ENCODE results near the gene OSBPL2.

Gene OSBPL2

DNA sequence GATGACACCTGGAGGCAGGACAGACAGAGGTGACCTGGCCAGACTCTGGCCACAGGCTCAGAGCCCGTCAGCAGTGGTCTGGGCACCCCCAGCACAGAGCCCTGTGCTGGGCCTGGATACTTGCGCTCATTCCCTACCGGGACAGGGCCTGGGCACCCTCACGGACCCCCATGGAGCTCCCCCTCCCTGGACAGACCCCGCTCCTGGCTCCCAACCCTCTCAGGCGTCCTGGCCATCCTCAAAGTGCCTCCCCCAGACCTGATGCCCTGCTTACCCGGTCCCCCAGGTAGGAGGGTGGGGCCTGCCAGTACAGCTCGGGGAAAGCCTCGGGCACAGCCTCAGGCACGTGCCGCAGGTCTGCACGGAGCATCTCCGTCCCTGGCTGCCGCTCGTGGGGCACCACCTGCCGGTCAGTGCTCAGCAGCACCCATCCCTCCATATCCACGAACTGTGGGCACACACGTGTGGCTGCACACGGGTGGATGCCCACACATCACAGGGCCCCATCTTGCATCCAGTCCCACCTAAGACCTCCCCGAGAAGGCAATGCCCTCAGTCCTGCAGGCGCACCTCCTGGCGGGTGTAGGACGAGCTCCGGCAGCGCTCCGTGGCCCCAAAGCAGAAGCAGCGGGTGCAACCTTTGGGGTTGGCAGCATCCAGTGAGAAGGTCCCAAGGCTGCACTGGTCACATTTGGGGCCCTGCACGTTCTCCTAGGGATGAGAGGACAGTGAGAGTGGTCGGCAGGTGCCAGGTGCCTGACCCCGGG is 88.8 kb downstream of the OSBPL2 start:
- DNase-seq (ENCODE audit: low spot score): no peak

DNA sequence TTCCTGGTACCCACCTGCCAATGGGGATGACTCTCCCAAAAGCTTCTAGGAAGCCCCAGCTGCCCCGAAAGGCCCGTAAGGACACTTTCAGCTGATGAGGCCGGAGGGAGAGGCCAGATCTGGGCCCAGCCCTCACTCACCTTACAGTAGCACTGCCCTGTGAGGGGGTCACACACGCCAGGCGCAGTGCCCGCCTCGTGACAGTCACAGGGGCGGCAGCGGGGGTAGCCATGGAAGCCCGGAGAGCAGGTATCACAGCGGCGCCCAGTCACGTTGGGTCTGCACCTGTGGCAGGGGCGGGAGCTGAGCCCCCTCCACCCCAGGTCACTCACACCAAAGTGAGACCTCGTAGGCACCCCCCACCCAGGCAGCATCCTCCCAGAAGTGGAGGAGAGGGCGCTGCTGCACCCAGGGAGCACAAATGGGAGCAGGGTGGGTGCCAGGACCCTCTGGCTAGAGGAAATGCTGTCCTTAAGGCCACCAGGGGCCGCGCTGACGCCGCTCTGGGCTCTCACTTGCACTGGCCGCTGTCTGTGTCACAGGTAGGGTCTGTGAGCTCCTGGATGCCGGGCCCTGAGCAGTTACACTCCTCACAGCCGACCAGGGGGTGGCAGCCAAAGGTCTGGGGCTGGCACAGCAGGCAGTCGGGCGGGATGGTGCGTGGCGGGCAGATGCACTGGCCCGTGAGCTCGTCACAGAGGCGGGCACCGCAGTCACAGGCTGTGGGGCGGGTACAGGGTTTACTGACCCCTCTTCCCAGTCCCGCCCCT is 89.6 kb downstream of the OSBPL2 start:
- DNase-seq (ENCODE audit: low spot score): no peak

DNA sequence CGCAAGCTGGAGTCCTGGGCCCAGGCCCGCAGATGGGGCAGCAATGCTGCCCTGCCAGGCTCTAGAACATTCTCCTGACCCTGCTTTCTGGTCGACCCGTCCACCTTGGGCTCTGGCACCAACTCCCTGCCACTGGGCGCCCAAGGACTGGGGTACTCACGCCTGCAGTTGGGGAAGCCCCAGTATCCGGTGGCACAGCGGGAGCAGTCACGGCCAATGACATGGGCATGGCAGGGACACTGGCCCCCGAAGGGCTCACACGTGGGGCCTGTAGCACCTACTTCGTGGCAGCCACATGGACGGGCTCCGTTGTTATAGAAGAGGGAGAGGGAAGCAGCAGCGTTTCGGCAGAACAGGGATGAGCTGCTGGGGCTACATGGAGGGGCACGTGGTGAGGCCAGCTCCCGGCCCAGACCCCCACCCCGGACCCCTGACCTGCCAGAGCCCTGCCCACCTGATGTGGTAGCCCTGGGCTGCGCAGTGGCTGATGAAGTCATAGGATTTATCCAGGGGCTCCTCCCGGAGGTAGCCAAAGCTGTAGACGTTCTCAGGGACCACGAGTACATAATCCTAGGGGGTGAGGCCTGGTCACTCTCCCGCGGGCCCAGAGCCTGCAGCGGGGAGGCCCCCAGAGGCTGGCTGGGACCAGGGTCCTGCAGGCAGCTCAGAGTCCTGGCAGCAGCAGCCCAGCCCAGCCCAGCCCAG is 90.5 kb downstream of the OSBPL2 start:
- DNase-seq (ENCODE audit: low spot score): no peak

DNA sequence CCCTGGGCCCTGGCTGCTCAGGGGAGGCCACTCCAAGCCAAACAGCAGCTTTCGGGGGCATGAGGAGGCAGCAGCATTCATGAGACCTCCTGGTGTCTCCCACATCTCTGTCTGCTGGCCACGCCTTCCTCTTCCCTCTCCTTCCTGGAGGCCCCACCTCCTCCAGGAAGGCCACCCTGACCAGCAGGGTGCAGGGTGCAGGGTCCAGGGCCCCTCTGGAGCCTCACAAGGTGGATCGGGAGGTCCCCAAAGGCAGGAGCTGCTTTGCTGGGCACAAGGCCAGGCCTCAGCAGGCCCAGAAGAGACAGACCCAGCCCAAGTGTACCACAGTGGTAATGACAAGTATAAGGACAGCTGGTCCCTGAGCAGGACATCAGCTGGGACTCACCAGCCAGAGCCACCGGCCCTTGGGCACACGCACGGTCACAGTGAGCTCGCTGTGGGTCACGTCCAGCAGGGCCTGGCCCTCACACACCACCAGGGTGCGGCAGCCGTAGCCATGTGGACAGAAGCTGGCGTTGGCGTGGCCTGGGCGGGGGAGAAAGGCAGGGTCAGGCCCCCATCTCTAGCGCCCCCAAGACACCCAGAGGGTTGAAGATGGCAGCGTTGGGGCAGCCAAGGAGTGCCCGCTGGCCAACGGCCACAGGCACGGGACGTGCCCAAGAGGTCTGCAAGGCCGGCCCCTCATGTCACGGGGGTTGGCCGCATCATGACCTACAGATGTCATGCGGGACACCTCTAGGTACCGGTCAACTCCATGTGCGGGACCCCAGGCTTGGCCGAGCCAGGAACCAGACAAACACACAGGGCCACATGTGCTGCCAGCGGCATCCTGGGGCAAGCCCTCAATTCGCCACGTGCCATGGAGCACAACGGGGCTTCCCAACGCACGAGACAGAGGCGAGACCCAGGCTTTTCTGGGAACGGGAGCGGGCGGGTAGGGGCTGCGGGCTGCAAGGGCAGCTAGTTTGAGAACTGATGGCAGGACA is 91.4 kb downstream of the OSBPL2 start:
- DNase-seq (ENCODE audit: low spot score): no peak

DNA sequence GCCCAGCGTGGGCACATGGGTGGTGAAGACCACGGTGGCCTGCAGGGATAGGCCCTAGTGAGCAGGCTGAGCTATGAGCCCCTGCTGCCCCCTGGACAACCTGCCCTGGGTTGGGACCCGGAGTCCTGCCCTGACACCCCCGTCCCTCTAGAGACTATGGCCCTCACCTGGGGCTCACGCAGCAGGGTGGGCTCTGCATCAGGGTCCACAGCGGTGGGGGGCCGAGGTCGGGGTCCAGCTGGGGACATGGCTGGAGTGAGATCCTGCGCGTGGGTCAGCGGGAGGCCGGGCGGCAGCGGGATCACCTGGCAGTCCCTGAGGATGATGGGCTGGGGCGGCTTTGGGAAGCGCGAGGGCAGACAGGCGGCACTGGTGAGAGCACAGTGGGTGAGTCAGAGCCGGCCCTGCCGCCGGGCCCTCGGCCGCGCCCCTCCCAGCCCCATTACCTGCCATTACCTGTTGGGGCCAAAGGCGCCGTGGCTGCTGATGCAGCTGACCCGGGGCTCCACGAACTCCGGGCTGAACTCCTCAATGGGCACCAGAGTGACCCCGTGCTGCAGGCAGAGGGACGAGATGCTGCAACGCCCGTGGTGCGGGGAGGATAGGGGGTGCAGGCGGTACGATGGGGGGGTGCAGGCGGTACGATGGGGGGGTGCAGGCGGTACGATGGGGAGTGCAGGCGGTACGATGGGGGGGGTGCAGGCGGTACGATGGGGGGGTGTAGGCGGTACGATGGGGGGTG is 92.4 kb downstream of the OSBPL2 start:
- DNase-seq (ENCODE audit: low spot score): no peak

DNA sequence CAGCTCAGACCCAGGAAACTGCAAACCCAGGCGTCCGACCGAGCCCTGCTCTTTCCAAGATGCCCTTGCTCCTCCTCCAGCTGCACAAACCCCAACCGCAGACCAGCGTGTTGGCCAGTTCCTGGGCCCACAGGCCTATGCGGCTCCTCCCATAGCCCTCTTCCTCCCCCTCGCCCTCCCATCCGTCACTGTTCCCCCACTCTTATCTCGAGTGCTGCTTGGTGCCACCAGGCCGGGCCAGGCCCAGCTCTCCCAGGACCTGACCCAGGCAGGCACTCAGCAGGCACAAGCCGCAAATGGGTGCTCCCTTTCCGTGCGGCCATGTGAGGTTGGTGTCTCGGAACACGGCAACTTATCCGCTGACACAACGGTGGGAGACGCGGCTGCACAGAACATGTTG is 93.0 kb downstream of the OSBPL2 start:
- no peak for DNase-seq (ENCODE audit: low spot score)

DNA sequence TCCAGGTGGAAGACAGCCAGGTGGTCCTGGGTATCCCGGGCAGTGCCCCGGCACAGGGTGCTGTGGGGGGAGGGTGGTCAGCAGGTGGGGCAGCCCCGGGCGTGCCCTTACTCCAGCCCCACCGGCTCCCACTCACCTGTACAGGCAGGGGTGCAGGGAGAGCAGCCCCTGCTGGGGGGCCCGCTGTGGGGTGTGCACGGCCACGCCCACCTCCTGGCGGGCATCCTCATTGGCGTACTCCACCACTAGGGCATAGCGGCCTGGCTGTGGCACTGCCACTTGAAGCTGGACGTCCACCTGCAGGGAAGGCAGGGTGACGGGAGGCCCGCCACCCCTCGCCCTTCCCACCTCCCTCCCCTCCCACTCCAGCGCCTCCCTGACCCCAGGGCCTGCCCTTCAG is 94.1 kb downstream of the OSBPL2 start:
- DNase-seq (ENCODE audit: low spot score): no peak

DNA sequence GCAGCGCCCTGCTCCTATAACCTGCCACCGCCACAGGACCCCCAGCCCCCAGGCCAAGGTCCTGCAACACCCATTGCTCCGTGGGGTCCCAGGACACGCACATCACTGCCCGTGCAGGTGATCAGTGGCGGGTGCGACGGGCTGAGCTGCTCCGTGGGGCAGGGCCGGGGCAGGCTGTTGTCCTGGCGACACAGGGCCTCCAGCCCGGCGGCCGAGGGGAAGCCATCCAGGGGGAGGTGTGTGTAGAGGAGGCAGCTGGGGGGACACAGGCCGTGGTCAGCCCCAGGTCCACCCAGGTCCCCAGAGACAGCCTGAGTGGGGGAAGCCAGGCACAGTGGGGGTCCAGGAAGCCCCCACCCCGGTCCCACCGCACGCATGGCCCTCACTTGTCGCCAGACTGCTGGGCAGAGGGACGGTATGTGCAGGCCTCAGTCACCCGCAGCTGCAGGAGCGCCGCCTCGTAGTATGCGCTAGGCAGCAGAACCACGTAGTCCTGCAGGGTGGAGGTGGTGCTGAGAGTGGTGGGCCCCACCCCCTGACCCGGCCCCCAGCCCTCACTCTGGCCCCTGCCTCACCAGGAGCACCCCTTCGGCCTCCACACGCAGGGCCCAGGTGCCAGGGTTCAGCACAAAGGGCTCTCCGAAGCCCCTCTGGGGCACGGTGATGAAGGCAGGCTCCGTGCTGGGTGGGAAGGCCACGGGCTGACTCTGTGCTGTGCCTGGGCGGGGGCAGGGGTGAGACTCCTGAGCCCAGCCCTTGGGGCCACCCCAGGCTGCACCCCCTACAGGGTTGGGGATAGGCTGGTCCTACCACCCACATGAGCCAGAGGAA is 94.9 kb downstream of the OSBPL2 start:
- no peak for DNase-seq (ENCODE audit: low spot score)

DNA sequence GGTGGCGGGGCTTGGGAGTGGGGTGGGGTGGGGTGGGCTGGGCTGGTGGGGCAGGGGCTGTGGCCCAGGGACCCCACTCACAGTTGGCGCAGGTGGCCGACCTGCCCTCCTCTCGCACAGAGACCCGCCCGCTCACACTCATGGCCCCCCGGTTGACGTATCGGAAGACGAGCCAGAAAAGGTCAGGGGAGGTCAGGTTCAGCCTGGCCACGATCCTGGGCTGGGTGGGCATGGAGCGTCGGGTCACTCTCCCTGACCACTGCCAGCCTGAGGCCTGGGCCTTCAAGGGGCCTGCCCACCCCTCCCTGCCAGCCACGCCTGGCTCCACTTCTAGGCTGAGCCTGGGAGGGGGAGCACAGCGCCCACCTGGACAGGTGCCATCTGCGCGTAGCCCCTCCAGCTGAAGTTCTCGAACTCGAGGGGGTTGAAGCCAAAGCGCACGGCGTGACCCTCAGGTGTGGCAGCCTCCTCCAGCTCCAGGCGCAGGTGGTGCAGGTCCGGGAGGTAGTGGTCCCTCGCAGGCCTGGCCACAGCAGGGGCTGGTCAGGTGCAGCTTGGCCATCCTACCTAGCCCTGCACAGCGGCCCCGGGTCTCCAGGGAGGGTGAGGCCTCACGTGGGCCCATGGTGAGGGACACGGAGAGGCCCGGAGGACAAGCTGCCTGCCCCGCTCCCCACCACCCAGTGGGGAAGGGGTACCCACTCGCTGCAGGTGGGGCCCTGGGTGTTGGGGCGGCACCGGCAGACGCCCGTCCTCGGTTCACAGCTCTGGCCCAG is 95.7 kb downstream of the OSBPL2 start:
- no peak for DNase-seq (ENCODE audit: low spot score)

DNA sequence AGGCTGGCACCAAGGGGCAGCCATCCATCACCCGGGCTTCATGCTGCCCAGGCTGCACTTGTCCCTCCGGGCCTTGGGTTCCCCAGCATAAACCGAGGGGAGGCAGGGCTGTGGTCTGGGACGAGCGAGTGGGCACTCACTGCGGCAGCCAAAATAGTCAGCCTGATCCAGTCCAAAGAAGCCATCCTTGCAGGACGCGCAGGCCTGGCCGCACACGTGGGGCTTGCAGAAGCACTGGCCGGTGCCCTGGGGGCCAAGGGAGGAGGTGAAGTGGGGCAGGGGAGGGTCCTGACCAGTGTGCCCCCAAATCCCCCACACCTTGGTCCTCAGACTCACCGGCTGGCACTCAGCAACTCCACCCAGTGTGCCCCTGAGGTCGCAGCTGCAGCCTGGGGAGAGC is 96.6 kb downstream of the OSBPL2 start:
- no peak for DNase-seq (ENCODE audit: low spot score)

DNA sequence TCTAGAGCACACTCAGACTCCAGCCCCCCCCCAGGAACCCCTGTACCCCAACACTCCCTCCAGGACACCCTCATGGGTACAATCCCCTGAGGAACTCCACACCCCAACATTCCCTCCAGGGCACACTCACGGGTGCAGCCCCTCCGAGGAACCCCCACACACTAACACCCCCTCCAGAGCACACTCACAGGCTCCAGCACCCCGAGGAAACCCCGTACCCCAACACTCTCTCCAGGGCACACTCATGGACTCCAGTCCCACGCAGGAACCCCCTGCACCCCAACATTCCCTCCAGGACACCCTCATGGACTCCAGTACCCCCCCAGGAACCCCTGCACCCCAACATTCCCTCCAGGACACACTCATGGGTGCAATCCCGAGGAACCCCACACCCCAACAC is 97.2 kb downstream of the OSBPL2 start:
- DNase-seq (ENCODE audit: low spot score): no peak

DNA sequence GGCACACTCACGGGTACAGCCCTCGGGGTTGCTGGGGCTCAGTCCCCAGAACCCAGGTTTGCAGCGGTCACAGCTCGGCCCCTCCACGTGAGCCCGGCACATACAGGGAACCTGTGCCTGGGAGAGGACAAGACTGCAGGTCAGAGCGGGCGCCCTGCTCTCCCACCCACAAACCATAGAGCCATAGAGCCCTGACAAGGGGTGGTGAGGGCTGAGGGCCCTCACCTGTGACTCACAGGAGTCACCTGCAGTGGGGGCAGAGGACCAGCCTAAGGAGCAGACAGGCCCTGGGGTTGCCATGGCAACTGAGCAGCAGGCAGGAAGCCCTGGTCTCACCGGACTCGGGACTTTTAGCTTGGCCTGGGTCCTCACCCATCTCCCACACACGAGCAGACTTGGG is 98.0 kb downstream of the OSBPL2 start:
- DNase-seq (ENCODE audit: low spot score): no peak

DNA sequence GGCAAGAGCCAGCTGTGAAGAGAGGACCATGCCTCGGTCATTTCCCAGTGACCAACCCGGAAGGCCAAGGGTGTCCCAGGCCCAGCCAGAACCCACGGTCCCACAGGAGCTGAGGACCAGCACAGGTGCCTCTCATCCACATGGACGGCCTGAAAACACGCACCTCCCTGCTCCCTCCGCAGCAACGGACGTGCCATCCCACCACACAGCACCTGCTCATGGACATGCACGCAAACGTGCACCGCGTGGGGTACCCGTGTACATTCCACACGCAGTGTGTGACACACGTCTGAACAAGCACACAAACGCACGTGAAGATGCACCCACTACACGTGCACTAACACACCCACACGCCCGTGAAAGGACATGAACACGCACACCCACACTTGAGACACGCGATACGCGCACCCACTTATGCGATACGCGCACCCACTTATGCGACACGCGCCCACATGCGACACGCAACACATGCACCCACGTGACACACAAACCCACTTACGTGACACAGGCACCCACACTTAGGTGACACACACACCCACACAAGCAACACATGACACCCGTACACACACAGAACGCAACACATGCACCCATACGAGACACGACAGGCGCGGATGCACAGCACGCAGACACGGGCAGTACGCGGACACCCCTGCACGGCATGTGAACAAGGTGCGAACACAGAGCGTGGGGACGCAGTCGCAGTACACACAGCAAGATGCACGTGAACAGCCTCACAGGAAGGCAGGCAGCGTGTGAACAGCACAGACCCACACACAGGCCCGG is 98.6 kb downstream of the OSBPL2 start:
- no peak for DNase-seq (ENCODE audit: low spot score)

DNA sequence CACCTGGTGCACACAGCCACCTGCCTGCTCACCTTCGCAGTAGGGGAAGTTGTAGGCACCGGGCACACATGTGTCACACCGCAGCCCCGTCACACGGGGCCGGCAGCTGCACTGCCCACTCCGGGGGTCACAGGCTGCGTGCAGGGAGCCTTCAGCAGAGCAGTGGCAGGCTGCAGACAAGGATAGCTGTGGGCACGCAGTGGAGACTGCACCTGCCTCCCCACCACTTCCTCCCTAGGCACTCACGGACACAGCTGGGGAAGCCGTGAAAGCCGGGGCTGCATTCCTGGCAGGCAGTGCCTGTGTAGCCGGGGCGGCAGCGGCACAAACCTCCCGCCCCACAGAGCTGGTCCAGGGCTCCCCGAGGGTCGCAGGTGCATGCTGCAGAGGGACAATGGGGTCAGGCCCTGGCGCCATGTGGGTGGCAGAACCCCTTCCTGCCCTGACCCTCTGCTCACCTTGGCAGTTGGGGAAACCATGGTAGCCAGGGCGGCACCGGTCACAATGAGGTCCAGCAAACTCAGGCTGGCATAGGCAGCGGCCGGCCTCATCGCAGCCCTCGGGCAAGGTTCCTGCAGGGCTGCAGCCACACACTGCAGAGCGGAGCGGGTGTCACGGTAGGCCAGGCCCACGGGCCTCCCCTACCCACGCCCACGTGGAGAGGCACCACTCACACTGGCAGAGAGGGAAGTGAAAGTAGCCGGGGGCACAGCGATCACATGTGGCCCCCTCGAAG is 99.4 kb downstream of the OSBPL2 start:
- no peak for DNase-seq (ENCODE audit: low spot score)

DNA sequence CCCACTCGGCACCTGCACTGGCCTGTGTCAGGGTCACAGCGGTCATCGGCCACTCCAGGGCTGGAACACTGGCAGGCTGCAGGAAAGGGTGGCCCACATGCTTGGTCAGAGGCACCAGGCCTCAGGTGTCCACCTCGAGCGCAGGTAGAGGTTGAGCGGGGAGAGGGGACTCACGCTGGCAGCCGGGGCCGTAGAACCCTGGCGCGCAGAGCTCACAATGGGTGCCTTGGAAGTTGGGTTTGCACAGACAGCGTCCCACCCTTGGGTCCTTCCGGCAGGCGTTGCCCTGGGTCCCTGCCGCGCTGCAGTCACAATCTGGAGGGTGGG is 99.9 kb downstream of the OSBPL2 start:
- no peak for DNase-seq (ENCODE audit: low spot score)

DNA sequence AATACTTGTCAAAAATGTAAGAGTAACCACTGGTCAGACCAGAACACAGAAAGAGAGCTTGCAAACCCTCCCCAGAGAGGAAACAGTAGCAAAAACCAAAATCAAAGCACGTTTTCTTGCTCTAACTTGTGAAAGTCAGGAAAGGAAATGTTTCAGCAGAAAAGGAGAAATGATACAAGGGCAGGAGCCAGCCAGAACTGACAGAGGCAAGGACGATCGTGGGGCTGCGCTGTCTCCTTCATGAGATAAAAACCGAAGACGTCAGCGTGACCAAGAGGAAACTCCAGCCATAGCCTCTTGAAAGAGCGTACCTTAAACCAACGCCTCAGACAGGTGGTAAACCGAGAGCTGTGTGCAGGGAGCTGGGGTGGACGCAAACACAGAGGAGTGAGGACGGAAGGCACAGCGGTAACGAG is 101.3 kb downstream of the OSBPL2 start:
- no peak for DNase-seq (ENCODE audit: low spot score)

DNA sequence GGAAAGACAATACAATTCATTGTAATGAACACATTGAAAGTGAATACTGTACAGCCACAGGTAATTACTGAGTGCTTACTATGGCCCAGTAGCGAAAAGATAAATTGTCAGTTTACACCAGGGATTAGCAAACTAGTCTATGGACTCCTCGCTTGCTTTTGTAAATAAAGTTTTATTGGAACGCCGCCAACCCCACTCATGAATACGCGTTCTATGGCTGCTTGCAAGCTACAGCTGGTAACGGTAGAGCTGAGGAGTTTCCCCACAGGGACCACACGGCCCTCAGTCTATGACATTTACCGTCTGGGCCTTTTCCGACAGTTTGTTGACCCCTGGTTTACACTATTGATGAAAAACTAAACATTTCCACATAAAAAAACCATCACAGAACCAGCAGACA is 104.6 kb downstream of the OSBPL2 start:
- no peak for DNase-seq (ENCODE audit: low spot score)

DNA sequence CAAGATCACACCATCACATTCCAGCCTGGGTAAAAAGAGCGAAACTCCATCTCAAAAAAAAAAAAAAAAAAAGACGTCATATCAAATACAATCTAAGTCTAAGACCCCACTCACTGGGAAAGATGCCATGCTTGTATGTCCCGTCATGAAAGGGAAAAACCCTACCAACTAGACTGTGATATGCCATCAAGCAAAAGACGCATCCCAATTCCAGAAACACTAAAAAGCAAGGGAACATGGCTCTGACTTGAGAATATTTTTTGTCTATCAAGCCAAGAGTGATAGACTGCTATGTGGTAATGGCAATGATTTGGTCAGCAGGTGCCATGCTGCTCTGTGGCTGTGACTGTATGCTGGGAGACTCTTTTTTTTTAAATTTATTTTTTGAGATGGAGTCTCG is 105.8 kb downstream of the OSBPL2 start:
- DNase-seq (ENCODE audit: low spot score): no peak

Measured in left forelimb (tissue), 1 donor.